Activated CD4-positive, alpha-beta T cell treated with anti-CD3 and anti-CD28 coated beads, Interleukin-2, Interleukin-4, amounts not matched to agents 100 ng/mL and 50 ng/mL, durations not matched to agents 16 hours and 8 hours (primary cell): Measurements from ENCODE around the gene KRTAP10-3.

Source experiments
- DNase-seq: peaks from one replicate; pipeline ENCODE4 v3.0.0-alpha.2; 2020; ENCODE audit warnings: low spot score

KRTAP10-3 gene

DNA sequence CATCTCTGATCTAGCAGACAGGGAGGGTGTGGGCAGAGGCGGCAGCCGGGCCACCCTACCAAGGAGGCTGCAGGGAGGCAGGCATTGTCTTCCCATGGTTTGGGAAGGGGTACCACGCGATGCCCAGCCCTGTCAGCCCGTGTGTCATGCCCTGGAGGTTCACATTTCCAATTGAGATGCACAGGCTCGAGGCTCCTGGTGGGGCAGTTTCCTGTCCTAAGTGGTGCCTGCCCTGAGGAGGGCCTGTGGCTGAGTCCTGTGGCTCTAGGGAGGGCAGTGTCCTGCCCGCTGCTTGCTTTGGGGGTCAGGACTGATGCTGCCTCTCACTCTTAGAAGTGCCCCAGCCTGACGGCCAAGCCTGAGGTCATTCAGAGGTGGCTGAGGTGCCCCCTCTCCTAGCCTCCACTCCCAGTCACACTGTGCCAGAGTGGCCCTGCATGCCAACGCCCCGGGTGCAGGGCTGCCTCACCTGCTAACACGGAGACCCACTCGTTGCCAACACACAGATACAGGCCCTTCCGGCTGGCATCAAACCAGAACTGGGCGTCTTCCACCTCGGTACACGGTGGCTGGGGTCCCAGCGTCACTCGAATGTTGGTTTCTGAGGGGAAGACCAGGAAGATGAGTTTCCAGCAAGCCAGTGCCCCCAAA, 30.5 kb downstream of the KRTAP10-3 start:
- DNase-seq = no peak

DNA sequence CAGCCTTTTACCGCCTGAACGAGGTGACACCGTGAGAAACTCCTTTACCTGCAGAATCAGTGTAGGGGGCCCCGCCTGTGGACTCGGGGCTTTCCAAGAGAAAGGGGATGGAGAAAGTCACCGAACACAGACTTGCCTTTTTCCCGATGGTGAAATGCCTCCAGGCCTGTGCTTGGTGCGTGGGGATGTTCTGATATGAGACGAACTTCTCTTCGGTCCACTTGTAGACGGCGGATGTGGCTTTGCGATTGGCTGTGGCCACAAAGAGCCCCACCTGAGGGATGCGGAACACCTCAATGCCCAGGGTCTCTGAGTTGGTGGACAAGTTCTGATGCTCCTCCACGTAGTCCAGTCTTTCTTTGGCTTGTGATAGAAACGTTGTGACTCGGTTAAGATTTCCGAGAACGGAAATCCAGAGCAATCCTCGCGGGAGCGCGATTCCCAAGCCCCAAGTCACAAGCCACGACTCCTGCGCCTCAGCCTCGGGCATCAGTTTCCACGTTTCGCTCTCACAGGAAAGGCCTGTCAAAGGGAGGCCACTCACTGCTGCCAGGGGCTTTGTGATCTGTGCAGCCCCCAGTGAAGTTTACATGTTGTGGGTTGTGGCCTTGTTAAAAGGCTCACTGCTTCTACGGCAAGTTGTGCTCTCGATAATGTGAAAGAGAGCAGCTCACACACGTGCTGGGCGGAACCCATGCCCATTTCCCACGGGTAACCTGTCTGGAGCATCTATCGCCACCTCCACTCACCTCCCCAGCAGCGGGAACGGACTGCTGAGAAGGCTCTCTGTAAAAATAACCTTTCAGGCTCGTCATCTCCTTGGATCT, 31.2 kb downstream of the KRTAP10-3 start:
- no peak for DNase-seq

DNA sequence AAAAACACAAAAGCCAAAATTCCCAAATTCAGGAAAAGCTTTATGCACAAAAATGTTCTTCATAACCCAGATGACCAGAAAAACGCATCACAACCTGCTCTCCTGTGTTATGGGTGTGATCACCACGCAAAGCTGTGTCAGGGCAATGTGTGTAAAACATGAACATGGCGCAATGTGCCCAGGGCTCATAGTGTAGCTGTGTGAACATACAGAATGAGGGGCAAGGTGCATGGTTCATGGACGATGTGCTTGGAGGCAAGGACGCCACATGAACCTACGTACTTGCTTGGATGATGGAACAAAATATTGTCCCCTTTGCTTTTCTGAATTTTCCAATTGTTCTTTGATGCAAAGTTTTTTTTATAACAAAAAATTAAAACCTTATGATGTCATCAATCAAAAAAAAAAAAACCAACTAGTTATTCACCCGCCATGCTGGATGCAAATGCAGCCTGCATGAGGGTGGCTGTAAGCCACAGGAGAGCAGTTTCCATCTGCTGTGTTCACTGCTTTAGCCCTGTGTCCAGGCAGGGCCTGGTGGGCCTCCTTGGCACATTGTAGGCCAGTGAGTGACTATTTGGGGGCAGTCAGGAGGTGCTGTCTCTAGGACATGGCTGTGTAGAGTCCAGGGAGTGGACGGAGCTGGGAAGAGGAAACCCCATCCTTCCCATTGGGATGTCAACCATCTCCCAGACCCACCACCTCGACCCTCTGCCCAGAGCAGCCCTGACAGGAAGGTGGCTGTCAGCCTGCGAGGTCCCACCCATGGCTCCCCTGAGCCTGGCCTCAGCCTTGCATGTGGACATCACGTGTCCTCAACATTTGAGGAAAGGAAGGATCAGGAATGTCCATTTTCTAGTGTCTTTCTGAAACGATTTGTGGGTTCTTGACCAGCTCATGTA, 32.2 kb downstream of the KRTAP10-3 start:
- DNase-seq = no peak

DNA sequence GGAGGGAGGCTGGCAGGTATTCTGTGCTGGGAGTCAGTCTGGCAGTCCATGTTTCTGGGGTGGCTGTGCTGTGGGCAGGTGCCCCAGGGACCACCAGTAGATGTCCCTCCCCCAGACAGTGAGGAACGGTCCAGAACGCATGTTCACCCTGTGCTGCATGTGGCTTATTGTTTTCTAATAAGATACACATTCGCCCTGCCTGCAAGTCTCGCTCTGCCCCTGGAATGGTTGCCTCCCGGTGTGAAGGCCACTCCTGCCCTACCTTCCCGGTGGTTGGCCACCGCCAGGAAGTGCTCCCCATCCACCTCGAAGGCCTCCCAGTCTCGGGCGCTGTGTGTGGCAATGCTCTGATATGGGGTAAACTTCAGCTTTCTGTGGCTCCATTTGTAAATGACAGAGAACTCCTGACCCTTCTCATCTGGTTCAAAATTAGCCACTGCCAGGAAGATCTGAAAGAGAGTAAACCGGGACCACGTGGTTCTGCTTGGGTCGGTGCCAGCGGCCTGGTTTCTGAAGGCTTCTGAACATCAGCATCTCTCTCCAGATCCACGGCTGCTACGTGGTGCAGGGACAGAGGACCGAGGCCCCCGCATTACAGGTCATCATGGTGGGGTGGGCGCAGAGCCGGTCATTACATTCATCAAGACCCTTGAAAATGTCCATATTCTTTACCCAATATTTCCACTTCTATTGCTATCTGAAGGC, 33.1 kb downstream of the KRTAP10-3 start:
- no peak for DNase-seq

DNA sequence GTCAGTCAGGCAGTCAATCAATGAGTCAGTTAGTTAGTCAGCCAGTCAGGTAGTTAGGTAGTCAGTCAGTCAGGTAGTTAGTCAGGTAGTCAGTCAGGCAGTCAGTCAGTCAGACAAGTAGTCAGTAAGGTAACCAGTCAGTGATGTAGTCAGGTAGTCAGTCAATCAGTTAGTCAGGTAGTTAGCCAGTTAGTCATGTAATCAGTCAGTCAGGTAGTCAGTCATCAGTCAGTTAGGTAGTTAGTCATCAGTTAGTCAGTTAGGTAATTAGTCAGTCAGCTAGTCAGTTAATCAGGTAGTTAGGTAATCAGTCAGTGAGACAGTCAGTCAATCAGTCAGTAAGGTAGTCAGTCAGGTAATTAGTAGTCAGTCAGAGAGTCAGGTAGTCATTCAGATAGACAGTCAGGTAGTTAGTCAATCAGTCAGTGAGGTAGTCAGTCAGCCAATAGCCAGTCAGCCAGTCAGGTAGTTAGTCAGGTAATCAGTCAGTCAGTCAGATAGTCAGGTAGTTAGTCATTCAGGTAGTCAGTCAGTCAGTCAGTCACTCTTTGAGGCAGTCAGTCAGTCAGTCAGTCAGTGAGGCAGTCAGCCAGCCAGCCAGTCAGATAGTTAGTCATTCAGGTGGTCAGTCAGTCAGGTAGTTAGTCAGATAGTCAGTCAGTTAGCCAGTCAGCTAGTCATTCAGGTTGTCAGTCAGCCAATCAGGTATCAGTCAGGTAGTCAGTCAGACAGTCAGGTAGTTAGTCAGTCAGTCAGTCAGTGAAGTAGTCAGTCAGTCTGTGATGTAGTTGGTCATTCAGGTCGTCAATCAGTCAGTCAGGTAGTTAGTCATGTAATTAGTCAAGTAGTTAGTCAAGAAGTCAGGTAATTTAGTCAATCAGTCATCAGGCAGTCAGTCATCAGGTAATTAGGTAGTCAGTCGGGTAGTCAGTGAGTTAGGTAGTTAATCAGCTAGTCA, 33.9 kb downstream of the KRTAP10-3 start:
- no peak for DNase-seq

DNA sequence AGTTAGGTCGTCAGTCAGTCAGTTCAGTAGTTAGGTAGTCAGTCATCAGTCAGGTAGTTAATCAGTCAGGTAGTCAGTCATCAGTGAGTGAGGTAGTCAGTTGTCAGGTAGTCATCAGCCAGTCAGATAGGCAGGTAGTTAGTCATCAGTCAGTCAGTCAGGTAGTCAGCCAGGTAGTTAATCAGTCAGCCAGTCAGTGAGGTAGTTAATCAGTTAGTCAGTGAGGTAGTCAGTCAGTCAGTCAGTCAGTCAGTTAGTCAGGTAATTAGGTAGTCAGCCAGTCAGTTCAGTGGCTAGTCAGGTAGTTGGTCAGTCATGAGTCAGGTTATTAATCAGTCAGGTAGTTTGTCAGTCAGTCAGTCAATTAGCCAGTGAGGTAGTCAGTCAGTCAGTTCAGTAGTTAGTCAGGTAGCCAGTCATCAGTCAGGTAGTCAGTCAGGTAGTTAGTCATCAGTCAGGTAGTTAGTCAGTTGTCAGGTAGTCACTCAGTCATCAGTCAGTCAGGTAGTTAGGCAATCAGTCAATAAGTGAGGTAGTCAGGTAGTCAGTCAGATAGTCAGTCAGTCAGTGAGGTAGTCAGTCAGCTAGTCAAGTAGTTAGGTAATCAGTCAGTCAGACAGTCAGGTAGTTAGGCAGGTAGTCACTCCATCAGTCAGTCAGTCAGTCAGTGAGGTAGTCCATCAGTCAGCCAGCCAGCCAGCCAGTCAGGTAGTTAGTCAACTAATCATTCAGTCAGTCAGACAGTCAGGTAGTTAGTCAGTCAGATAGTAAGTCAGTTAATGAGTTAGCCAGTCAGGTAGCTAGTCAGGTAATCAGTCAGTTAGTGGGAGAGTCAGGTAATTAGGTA, 34.8 kb downstream of the KRTAP10-3 start:
- DNase-seq = no peak

DNA sequence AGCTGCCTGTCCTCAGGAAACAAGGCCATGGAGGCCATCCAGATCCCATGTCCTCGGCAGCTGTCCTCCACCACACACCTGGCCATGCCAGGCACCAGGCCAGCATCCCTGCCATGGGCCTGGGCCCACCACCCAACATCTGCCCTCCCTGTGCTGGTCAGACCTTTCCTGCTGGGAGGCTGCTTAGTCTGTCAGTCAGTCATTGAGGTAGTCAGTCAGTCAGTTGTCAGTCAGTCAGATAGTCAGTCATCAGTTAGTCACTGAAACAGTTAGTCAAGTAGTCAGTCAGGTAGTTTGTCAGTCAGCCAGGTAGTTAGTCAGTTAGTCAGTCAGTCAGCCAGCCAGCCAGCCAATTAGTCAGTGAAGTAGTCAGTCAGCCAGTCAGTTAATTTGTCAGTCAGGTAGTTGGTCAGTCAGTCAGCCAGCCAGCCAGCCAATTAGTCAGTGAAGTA, 35.8 kb downstream of the KRTAP10-3 start:
- no peak for DNase-seq

DNA sequence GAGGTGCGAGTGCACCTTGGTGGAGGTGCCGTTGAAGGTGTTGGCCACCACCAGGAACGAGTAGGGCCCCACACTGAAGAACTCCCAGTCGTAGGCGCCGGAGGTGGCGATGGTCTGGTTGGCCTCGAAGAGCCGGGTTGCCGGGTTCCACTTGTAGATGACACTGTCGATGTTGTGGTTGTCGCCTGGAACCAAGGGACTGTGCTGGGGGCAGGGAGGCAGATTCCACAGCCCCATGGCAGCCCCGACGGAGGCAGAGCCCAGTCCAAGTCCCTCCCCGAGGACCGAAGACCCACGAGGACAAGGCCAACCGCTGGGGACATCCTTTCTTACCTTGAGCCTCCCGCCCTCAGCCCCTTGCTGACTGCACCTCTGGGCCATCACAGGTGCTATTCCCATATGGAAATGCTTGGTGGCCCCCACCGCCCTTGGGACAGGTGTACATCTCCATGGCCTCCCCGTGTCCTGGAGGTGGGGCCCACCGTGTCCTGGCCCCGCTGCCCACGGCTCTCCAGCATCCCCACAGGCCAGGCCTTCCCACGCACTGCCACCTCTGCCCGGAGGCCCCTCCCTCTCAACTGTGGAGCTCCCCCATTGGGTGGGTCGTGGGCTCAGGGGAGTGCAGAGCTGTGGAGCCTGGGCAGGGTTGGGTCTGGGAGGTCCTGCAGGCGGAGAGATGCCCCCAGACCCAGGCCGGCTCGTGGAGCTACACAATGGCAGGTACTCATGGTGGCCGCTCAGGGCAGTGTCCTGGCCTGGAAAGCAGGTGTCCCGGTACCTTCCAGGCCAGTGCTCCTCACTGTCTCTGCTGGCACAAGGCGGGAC, 36.5 kb downstream of the KRTAP10-3 start:
- no peak for DNase-seq

DNA sequence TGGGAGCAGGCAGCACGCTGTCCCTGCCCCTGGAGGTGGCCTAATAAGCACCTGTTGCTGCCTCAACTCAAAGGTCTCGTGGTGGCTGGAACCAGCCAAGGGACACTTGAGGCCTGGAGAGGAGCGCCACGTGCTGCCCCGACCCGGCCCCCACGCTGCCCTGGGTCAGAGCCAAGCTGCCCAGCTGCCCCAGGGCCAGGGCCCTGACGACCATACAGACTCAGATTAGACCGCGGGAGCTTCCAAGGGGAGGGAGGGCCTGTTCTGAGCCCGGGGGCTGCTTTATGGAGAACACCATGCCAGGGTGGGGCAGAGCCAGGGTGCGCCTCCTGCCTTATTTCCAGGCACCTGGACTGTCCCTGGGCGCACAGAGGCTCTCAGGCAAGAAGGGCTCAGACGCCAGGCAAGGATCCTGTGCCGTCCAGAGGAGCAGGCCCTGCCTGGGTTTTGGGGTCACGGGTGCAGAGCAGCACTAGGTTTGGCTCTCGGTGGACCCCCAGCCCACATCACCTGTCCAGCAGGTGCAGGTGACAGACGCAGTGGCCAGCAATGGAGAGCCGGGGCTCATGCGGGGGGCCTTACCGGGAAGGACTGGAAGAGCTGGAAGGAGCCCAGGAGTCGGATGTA, 37.2 kb downstream of the KRTAP10-3 start:
- DNase-seq = no peak

DNA sequence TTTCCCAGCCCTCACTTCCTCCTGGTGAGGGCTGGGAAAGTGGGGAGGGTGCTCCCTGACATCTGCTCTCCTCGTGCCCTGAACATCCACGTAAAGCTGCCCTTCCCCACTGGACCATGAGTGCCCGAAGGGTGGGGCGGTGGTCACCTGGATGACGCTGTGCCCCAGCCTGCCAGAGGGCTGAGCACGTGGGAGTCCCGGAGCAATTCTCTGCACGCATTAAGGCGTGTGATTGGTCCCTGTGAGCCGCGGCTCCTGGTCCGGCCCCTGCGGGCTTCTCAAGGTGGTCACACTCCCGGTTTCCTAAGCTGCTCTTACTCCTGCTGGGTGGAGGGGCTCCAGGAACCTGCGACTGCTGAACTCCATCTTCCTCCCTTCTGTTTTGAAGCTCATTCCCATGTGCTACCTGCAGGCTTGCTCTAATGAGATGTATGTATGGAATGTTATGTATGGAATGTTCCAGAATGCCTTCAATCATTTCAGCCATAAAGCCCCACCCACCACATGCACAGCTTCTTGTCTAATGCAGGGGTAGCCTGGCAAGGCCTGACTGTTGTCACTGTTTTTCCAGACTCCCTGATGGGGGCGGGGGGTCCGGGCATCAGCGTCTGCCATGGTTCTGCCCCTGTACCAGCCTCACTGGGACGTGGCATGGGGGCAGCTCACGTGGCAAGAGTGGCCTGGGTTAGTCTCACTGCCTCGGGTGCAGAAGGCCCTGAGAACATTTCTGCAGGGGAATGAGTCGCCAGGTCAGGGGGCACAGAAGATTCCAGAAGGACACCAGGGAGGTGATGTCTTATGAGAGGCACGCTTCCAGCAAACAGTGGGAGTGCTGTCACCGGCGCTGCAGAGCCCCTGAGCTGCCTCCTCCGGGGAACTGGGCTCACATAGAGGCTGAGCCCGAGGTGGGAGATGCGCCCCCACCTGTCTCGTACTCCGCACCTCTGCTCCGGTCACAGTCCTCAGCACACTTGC, 38.0 kb downstream of the KRTAP10-3 start:
- no peak for DNase-seq

DNA sequence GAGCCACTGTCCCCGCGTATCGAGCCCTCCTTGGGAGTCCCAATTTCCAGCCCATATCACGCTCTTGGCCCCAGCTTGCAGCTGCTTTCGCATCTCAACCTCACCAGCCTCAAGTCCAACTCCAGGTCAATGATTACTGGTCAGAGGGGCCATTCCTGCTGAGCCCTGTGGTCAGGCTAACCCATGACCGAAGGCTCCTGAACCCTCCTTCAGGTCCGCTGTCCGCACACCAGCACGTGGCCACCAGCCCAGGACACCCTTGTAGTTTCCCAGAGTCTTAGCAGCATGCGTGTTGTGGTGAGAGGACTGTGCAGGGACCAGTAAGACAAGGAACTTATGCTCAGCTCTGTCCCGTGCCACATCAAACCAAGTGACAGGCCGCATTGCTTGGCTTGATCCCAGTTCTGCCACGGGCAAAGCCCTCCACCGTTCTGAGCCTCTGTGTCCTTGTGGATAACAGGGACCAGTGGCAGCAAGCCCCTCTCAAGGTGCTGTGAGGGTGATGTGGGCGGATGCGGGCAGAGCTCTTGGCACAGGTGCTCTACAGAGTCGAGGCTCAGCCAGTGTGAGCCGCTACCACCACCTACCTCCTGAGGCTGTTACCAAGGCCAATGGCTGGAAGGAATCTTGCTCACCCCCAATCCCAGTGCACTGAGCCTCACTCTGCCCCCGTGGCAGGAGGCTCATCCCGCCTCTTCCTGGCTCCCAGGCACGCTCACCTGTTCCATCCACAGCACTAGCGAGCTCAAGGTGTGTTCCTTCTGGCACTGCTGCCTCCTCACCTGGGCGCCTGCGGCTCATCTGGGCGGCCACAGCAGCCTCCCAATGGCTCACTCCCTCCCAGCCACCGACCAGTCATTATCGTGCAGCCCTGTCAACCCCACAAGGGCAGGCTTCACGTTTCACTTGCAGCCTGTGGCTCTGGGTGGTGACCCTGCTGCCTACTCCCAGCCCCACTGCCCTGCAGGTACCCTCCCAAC, 39.0 kb downstream of the KRTAP10-3 start:
- DNase-seq = no peak

DNA sequence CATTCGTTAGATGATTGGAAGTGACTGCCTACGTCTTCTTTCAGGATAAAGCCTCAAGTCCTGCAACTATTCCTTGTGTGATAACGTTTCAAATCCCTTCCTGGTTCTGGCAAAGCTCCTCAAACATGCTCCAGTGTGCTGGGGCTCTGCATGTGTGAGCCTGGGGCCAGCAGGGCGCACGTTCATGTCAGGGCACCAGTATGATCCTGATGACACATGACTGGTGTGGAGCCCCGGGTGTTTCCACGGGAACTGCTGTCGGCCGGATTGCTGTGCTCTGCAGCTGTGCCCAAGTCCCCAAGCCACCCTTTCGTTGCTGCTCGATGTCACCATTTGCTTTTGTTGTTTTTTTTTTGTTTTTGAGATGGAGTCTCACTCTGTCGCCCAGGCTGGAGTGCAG, 39.9 kb downstream of the KRTAP10-3 start:
- no peak for DNase-seq

DNA sequence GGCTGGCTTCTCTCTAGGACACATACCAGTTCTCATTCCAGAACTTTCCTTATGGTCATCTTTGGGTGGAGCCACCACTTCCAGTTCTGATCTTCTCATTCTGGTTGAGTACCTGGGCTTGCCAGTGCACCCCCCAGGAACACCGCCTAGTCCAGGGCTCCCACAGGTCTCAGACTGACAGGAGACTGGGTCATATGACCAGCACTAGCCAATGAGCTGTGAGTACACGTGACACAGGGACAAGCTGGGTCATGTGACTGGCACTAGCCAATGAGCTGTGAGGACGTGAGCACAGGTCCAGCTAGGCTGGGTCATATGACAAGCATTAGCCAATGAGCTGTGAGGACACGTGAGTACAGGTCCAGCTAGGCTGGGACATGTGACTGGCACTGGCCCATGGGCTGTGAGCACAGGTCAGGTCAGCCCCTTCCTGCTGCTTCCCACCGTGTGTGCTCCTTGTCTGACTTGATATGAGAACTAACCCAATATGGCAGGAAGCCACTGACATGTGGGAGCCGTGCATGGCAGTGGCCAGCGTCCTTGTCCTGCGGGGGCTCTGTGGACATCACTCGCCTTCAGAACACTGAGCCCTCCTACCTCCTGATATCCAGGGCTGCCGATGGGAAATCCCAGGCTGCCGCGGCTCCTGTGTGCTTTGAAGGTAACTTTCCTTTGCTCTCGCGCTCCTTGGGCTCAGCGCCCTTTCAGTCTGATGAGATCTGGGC, 41.3 kb downstream of the KRTAP10-3 start:
- peak; percentile 11 for DNase-seq

DNA sequence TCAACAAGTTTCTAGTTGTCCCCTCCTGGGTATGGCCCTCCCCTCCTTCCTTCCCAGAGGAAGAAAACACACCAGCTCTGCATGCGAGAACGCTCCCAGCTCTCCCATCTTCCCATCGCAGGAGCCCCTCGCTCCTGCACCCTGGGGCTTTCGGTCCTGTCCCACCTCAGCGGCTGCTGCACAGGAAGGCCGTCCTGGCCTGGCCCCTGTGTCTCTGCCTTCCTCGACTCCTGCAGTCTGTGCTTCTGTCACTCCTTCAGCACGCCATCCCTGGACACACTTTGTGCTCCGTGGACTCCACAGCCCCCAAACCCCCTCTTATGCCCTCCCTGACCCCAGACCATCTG, 41.8 kb downstream of the KRTAP10-3 start:
- DNase-seq = no peak

DNA sequence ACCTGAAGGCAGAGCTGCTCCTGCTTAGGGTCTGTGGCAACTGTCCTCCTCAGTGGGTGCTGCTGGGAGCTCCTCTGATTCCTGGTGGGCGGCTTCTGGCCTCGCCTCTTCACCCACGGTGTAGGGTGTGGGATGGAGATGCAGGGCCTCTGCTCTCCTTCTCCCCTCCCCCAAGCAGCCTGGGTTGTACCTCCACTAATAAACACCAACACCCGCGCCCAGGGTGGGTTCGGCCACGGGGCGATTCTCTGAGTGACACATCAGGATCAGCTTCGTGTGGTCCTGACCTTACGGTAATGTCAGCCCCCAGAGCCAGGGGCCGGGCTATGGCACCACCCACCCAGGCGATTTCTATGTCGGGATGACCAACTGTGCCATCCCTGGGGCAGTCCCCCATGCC, 42.3 kb downstream of the KRTAP10-3 start:
- no peak for DNase-seq
